KMS-11 (cell line): ENCODE measurements around the gene SCMH1.

Experiments
- H2AFZ ChIP-seq: fragments of 200-600 bp; sonication (generic); 2 replicates; pipeline ENCODE4 v1.6.1; 2016; ENCODE audit warnings: antibody characterized with exemption, mixed run types, low read depth
- H3K27ac ChIP-seq: fragments of 200-600 bp; sonication (generic); 2 replicates; pipeline ENCODE4 v1.6.1; 2016; ENCODE audit warnings: mild to moderate bottlenecking, mixed run types
- H3K27me3 ChIP-seq: fragments of 200-600 bp; sonication (generic); 2 replicates; pipeline ENCODE4 v1.6.1; 2017; ENCODE audit warnings: mild to moderate bottlenecking, low read depth, mixed run types, moderate library complexity; ENCODE audit not compliant: insufficient read depth
- H3K36me3 ChIP-seq: fragments of 200-600 bp; sonication (generic); 2 replicates; pipeline ENCODE4 v1.6.1; 2017; ENCODE audit warnings: mild to moderate bottlenecking, mixed run types; ENCODE audit not compliant: insufficient read depth
- H3K4me1 ChIP-seq: fragments of 200-600 bp; sonication (generic); 2 replicates; pipeline ENCODE4 v1.6.1; 2016; ENCODE audit warnings: mild to moderate bottlenecking, low read depth, mixed run types; ENCODE audit not compliant: poor library complexity, severe bottlenecking
- H3K4me2 ChIP-seq: fragments of 200-600 bp; sonication (generic); 2 replicates; pipeline ENCODE4 v1.7.0; 2016; ENCODE audit warnings: mild to moderate bottlenecking, mixed run types
- H3K4me3 ChIP-seq: fragments of 200-600 bp; sonication (generic); IDR thresholded peaks from 2 replicates; pipeline ENCODE4 v1.6.1; 2017; ENCODE audit warnings: low read depth, low read length, mixed read lengths; ENCODE audit not compliant: insufficient read depth
- H3K79me2 ChIP-seq: fragments of 200-600 bp; sonication (generic); 2 replicates; pipeline ENCODE4 v1.6.1; 2016; ENCODE audit warnings: low read depth, mixed run types; ENCODE audit not compliant: insufficient read depth
- H3K9ac ChIP-seq: fragments of 200-600 bp; sonication (generic); 2 replicates; pipeline ENCODE4 v1.6.1; 2016; ENCODE audit warnings: mild to moderate bottlenecking, mixed run types
- H4K20me1 ChIP-seq: fragments of 200-600 bp; sonication (generic); 2 replicates; pipeline ENCODE4 v1.6.1; 2016; ENCODE audit warnings: mild to moderate bottlenecking, mixed run types; ENCODE audit not compliant: insufficient read depth
- TF ChIP-seq, protein P1 (sequence below): fragments of 200-600 bp; sonication (generic); conservative IDR thresholded peaks from 2 replicates; pipeline ENCODE4 v1.6.1; 2017; ENCODE audit warnings: low read depth, mild to moderate bottlenecking, antibody characterized with exemption, low read length, moderate library complexity, mixed read lengths

SCMH1 gene

DNA sequence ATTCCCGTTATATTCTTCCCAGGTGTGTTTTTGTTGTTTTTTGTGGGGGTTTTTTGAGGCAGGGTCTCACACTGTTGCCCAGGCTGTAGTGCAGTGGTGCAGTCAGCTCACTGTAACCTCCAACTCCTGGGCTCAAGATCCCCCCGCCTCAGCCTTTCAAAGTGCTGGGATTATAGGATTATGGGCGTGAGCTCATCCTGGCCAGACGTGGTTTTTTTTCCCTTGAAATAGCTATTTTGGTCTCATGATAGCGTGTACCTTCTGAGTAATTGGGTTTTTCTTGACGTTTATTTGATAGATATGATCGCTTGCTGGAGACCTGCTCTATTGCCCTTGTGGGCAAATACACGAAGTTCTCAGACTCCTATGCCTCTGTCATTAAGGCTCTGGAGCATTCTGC lies 245.0 kb downstream of the SCMH1 start:
- Histone ChIP-seq H3K79me2 (peaks cover 70% of the 10 kb centered on the region; the same call in 1 of the 2 replicates), H3K27me3 (no peaks in the 10 kb centered on the region), H4K20me1 (0 out of 2 replicates have a peak, but pooled peaks cover 6% of the 10 kb centered on the region), H3K27ac (no peak overlapping the region), H3K36me3 (peaks cover 41% of the 10 kb centered on the region; the same call in 1 of the 2 replicates), H3K4me3 (no peak overlapping the region), H3K4me1 (peaks cover 46% of the 10 kb centered on the region), H3K4me2 (no peak overlapping the region), H3K9ac (no peak overlapping the region), H2AFZ (no peak overlapping the region)
- TF ChIP-seq, protein P1, sequence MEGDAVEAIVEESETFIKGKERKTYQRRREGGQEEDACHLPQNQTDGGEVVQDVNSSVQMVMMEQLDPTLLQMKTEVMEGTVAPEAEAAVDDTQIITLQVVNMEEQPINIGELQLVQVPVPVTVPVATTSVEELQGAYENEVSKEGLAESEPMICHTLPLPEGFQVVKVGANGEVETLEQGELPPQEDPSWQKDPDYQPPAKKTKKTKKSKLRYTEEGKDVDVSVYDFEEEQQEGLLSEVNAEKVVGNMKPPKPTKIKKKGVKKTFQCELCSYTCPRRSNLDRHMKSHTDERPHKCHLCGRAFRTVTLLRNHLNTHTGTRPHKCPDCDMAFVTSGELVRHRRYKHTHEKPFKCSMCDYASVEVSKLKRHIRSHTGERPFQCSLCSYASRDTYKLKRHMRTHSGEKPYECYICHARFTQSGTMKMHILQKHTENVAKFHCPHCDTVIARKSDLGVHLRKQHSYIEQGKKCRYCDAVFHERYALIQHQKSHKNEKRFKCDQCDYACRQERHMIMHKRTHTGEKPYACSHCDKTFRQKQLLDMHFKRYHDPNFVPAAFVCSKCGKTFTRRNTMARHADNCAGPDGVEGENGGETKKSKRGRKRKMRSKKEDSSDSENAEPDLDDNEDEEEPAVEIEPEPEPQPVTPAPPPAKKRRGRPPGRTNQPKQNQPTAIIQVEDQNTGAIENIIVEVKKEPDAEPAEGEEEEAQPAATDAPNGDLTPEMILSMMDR = no peak

DNA sequence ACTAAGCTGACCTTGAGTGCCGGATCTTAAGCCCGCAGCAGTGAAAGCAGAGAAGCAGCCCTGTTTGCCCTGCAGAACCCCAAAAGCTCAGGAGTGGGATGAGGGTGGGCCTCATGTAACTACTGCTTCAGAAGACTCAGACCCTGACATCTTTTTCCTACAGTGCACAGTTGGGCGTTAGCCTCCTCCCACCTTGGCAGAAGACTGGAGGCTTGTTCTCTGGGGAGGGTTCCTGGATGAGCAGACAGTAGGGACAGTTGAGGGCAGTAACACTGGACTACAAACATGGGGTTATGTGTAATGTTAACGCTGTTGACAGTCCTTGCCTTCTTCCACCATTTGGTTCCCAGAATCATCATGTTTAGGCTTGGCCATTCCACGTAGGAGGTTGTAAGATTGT lies 253.0 kb downstream of the SCMH1 start:
- TF ChIP-seq, protein P1 = no peak
- Histone ChIP-seq H3K36me3 (peaks cover 40% of the 10 kb centered on the region), H3K4me3 (no peak overlapping the region), H3K27ac (no peak overlapping the region), H3K9ac (no peak overlapping the region), H3K27me3 (no peaks in the 10 kb centered on the region), H3K79me2 (peaks cover 47% of the 10 kb centered on the region), H2AFZ (no peak overlapping the region), H3K4me1 (peaks cover under 1% of the 10 kb centered on the region), H3K4me2 (no peak overlapping the region), H4K20me1 (peaks cover 8% of the 10 kb centered on the region)

DNA sequence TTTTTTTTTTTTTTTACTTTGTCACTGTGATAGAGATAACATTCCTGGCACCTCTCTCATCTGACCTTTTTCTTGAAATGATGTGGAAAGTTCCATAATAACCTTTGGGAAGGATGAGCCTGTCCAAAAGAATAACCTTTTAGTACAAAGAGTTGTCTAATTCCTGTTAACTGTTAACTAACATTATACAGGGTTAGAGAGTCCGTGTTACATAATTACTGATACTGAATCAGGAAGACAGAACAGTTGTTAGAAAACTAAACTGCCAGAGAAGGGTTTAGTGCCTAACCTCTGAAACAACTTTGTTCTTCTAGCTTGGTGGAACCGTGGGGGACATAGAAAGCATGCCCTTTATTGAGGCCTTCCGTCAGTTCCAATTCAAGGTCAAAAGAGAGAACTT lies 253.8 kb downstream of the SCMH1 start:
- H3K4me3 ChIP-seq = no peak overlapping the region
- TF ChIP-seq, protein P1 = no peak
- peaks cover 5% of the 10 kb centered on the region for H3K4me1 ChIP-seq
- H3K4me2 ChIP-seq = no peak overlapping the region
- H3K27me3 ChIP-seq = no peaks in the 10 kb centered on the region
- peaks cover 43% of the 10 kb centered on the region for H3K36me3 ChIP-seq
- no peak overlapping the region for H3K9ac ChIP-seq
- peaks cover 47% of the 10 kb centered on the region for H3K79me2 ChIP-seq
- H2AFZ ChIP-seq = no peak overlapping the region
- peaks cover 8% of the 10 kb centered on the region for H4K20me1 ChIP-seq
- no peak overlapping the region for H3K27ac ChIP-seq

DNA sequence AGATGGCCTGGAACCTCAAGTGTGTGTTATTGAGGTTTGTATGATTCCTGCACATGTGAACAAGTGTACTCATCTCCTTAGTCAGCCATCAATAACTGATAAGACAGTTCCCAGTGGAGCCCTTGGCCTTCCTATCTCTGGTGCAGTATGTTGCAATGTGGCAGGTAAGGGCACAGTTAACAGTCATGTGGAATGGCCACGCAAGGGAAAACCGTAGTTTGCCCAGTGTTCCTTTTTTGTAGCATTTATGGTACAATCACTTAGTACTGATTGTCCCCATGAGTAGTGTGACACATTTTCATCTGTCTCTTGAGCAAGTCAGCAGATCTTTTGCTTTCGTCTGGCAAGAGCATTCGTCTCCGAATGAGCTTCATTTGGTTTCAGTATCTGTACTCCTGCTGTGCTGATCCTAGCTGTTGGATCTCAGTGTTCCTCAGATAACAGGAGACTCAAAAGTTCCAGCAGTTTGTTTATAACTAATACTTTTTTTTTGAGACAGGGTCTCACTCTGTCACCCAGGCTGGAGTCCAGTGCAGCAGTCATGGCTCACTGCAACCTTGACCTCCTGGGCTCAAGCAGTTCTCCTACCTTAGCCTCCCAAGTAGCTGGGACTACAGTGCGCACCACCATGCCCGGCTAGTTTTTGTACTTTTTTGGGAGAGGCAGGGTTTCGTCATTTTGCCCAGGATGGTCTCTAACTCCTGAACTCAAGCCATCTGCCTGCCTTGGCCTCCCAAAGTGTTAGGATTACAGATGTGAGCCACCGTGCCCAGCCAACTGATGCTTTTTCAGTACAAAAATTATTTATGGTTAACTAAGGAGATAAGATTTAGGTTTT lies 254.4 kb downstream of the SCMH1 start:
- Histone ChIP-seq H3K27ac (no peak overlapping the region), H3K27me3 (no peaks in the 10 kb centered on the region), H3K36me3 (peaks cover 43% of the 10 kb centered on the region), H4K20me1 (peaks cover 13% of the 10 kb centered on the region), H3K4me1 (peaks cover 7% of the 10 kb centered on the region), H3K79me2 (peaks cover 47% of the 10 kb centered on the region), H3K9ac (no peak overlapping the region), H2AFZ (no peak overlapping the region), H3K4me3 (no peak overlapping the region), H3K4me2 (no peak overlapping the region)
- TF ChIP-seq, protein P1 = no peak
